ENCODE data around the gene SP140.

- no peak for TF ChIP-seq CTCF (IDR thresholded peaks at IDR 0.05)
- TF ChIP-seq POLR2AphosphoS5 (IDR thresholded peaks at IDR 0.05) = no peak
- TF ChIP-seq POLR2A (IDR thresholded peaks at IDR 0.05) = no peak
Measured at GRCh38 chr2:230205721-230206120, 19.8 kb upstream of the SP140 start.
